T-helper 17 cell (primary cell): Measurements from ENCODE around the gene LPP. TPM values are rescaled to one million over a fixed set of nuclear protein-coding genes. Genes with fewer than 3 reads are reported as not detected.

Experiments
- ATAC-seq: fragments of 150-1000 bp; cut with Tn5 transposase; 2 replicates; pipeline ENCODE4 v1.10.0; 2021; ENCODE audit warnings: mild to moderate bottlenecking, moderate library complexity
- DNase-seq, 3 donors: peaks; one replicate each; pipeline versions ENCODE4 v3.0.0 to v3.0.0-alpha.2; 2020 to 2021
- H3K9me3 ChIP-seq: one replicate; pipeline ENCODE4 v1.7.0; 2013; ENCODE audit warnings: low read length, mild to moderate bottlenecking; ENCODE audit not compliant: control insufficient read depth, poor library complexity, severe bottlenecking
- H3K27ac Mint-ChIP-seq: one replicate; pipeline ENCODE4 v1.8.0; 2022; ENCODE audit warnings: mild to moderate bottlenecking, moderate library complexity, mixed read lengths
- H3K27me3 Mint-ChIP-seq: one replicate; pipeline ENCODE4 v1.8.0; 2022; ENCODE audit warnings: mixed read lengths
- H3K36me3 Mint-ChIP-seq: one replicate; pipeline ENCODE4 v1.8.0; 2022; ENCODE audit warnings: low read depth, mixed read lengths
- H3K4me1 Mint-ChIP-seq: one replicate; pipeline ENCODE4 v1.8.0; 2022; ENCODE audit warnings: mild to moderate bottlenecking, mixed read lengths
- H3K4me3 Mint-ChIP-seq: one replicate; pipeline ENCODE4 v1.8.0; 2022; ENCODE audit warnings: mild to moderate bottlenecking, moderate library complexity, mixed read lengths
- total RNA-seq, 4 donors: library from RNA in 2 of 4; stranded (reverse) in 2 of 4; gene quantifications; one replicate each; pipeline ENCODE4 v1.2.3 and lab custom pipeline; 2022 to 2026

LPP gene
- total RNA-seq, 2 donors from 2014 or later, result 81.0 to 94.2 TPM

- Mint-ChIP-seq H3K27me3 (no peaks in the 10 kb centered on the region), H3K4me1 (peaks cover 15% of the 10 kb centered on the region), H3K27ac (no peak overlapping the region), H3K36me3 (no peaks in the 10 kb centered on the region), H3K4me3 (no peak overlapping the region)
- DNase-seq, result no peak
- H3K9me3 ChIP-seq, result no peaks in the 10 kb centered on the region
- no peak for ATAC-seq
These were observed 216.3 kb downstream of the LPP start for GRCh38 chr3:188370081-188370830.

GRCh38 chr3:188378786-188379185, 224.8 kb downstream of the LPP start:
- DNase-seq (no peak), ATAC-seq (no peak)
- no peaks in the 10 kb centered on the region for H3K27me3 Mint-ChIP-seq
- H3K4me1 Mint-ChIP-seq, result peaks cover 10% of the 10 kb centered on the region
- H3K9me3 ChIP-seq, result no peaks in the 10 kb centered on the region
- no peaks in the 10 kb centered on the region for H3K36me3 Mint-ChIP-seq
- H3K4me3 Mint-ChIP-seq, result no peak overlapping the region
- H3K27ac Mint-ChIP-seq, result no peak overlapping the region

- no peak overlapping the region for H3K4me3 Mint-ChIP-seq
- H3K9me3 ChIP-seq, result no peaks in the 10 kb centered on the region
- DNase-seq, result no peak
- H3K27ac Mint-ChIP-seq, result no peak overlapping the region
- ATAC-seq, result no peak
- H3K4me1 Mint-ChIP-seq, result peaks cover 14% of the 10 kb centered on the region
- H3K27me3 Mint-ChIP-seq, result no peaks in the 10 kb centered on the region
- no peaks in the 10 kb centered on the region for H3K36me3 Mint-ChIP-seq
These were observed 226.3 kb downstream of the LPP start for GRCh38 chr3:188380252-188380651.

GRCh38 chr3:188380722-188381121, 226.8 kb downstream of the LPP start:
- no peaks in the 10 kb centered on the region for H3K9me3 ChIP-seq
- Mint-ChIP-seq H3K36me3 (no peaks in the 10 kb centered on the region), H3K27ac (no peak overlapping the region), H3K4me3 (no peak overlapping the region), H3K27me3 (no peaks in the 10 kb centered on the region), H3K4me1 (peaks cover 14% of the 10 kb centered on the region)
- ATAC-seq (no peak), DNase-seq (no peak)

GRCh38 chr3:188383748-188384147, 229.8 kb downstream of the LPP start:
- Mint-ChIP-seq H3K36me3 (no peaks in the 10 kb centered on the region), H3K4me3 (no peak overlapping the region), H3K4me1 (peaks cover 15% of the 10 kb centered on the region), H3K27ac (no peak overlapping the region), H3K27me3 (no peaks in the 10 kb centered on the region)
- no peaks in the 10 kb centered on the region for H3K9me3 ChIP-seq
- ATAC-seq (no peak), DNase-seq (no peak)

- no peaks in the 10 kb centered on the region for H3K36me3 Mint-ChIP-seq
- peaks cover 19% of the 10 kb centered on the region for H3K4me1 Mint-ChIP-seq
- H3K4me3 Mint-ChIP-seq, result no peak overlapping the region
- H3K27me3 Mint-ChIP-seq, result no peaks in the 10 kb centered on the region
- DNase-seq, result no peak
- no peak for ATAC-seq
- no peaks in the 10 kb centered on the region for H3K9me3 ChIP-seq
- H3K27ac Mint-ChIP-seq, result no peak overlapping the region
These were observed 231.3 kb downstream of the LPP start for GRCh38 chr3:188385295-188385694.

- Mint-ChIP-seq H3K4me1 (peaks cover 24% of the 10 kb centered on the region), H3K4me3 (peak overlapping the region; percentile 53), H3K27ac (peak overlapping the region; percentile 63), H3K36me3 (no peaks in the 10 kb centered on the region), H3K27me3 (no peaks in the 10 kb centered on the region)
- H3K9me3 ChIP-seq, result no peaks in the 10 kb centered on the region
- peak; percentile 73 for ATAC-seq
- no peak for DNase-seq
These were observed 235.9 kb downstream of the LPP start for GRCh38 chr3:188389711-188390342.

- Mint-ChIP-seq H3K36me3 (no peaks in the 10 kb centered on the region), H3K4me3 (peak overlapping the region; percentile 49), H3K27ac (peak overlapping the region; percentile 63), H3K27me3 (no peaks in the 10 kb centered on the region), H3K4me1 (peaks cover 20% of the 10 kb centered on the region)
- ATAC-seq (peak; percentile 16), DNase-seq (no peak)
- no peaks in the 10 kb centered on the region for H3K9me3 ChIP-seq
These were observed 236.4 kb downstream of the LPP start for GRCh38 chr3:188390343-188390718.

- H3K9me3 ChIP-seq, result no peaks in the 10 kb centered on the region
- peaks cover 19% of the 10 kb centered on the region for H3K4me1 Mint-ChIP-seq
- no peaks in the 10 kb centered on the region for H3K27me3 Mint-ChIP-seq
- H3K36me3 Mint-ChIP-seq, result no peaks in the 10 kb centered on the region
- peak overlapping the region; percentile 63 for H3K27ac Mint-ChIP-seq
- no peak overlapping the region for H3K4me3 Mint-ChIP-seq
- no peak for ATAC-seq
- no peak for DNase-seq
These were observed 237.0 kb downstream of the LPP start for GRCh38 chr3:188390775-188391443.

GRCh38 chr3:188391592-188391991, 237.6 kb downstream of the LPP start:
- Mint-ChIP-seq H3K27ac (no peak overlapping the region), H3K27me3 (no peaks in the 10 kb centered on the region), H3K36me3 (no peaks in the 10 kb centered on the region), H3K4me3 (no peak overlapping the region), H3K4me1 (peaks cover 19% of the 10 kb centered on the region)
- H3K9me3 ChIP-seq, result no peaks in the 10 kb centered on the region
- no peak for ATAC-seq
- no peak for DNase-seq

GRCh38 chr3:188392076-188392475, 238.1 kb downstream of the LPP start:
- Mint-ChIP-seq H3K27me3 (no peaks in the 10 kb centered on the region), H3K4me1 (peaks cover 23% of the 10 kb centered on the region), H3K27ac (no peak overlapping the region), H3K36me3 (no peaks in the 10 kb centered on the region), H3K4me3 (no peak overlapping the region)
- ATAC-seq, result no peak
- H3K9me3 ChIP-seq, result no peaks in the 10 kb centered on the region
- no peak for DNase-seq

GRCh38 chr3:188394623-188395022, 240.7 kb downstream of the LPP start:
- H3K9me3 ChIP-seq, result no peaks in the 10 kb centered on the region
- no peak for ATAC-seq
- no peaks in the 10 kb centered on the region for H3K27me3 Mint-ChIP-seq
- H3K36me3 Mint-ChIP-seq, result peaks cover 5% of the 10 kb centered on the region
- no peak overlapping the region for H3K4me3 Mint-ChIP-seq
- DNase-seq, result no peak
- H3K27ac Mint-ChIP-seq, result no peak overlapping the region
- peaks cover 41% of the 10 kb centered on the region for H3K4me1 Mint-ChIP-seq

- peaks cover 40% of the 10 kb centered on the region for H3K4me1 Mint-ChIP-seq
- DNase-seq (no peak), ATAC-seq (no peak)
- H3K4me3 Mint-ChIP-seq, result peak overlapping the region; percentile 88
- H3K27ac Mint-ChIP-seq, result no peak overlapping the region
- peaks cover 5% of the 10 kb centered on the region for H3K36me3 Mint-ChIP-seq
- H3K27me3 Mint-ChIP-seq, result no peaks in the 10 kb centered on the region
- no peaks in the 10 kb centered on the region for H3K9me3 ChIP-seq
These were observed 242.3 kb downstream of the LPP start for GRCh38 chr3:188396251-188396650.
